Measurements from ENCODE around the gene SREK1.

GRCh38 chr5:66130493-66130892, 13.6 kb upstream of the SREK1 start:
- TF ChIP-seq CTCF (IDR thresholded peaks at IDR 0.05; ENCODE audit: low read depth, low read length) = no peak
- TF ChIP-seq MYC (IDR thresholded peaks at IDR 0.05; ENCODE audit: low read depth, low read length) = no peak
- TF ChIP-seq POLR2A (IDR thresholded peaks at IDR 0.05; ENCODE audit: extremely low read depth, insufficient read length) = no peak

Measured in NB4 (cell line).